H1 (cell line): ENCODE measurements around the gene PCDHA13.

ENCODE experiments used
- BCL11A ChIP-seq, 2 experiments: IDR thresholded peaks; one replicate each; pipeline ENCODE4 v1.6.1; 2011; ENCODE audit warnings: low read depth in 2 of 2, low read length in 2 of 2, mild to moderate bottlenecking in 2 of 2
- CTCF ChIP-seq, 3 experiments: IDR thresholded peaks; 1 replicate in 2 of 3; 2 replicates in 1 of 3; pipeline versions ENCODE4 v1.5.1 to v1.6.1; 2011; ENCODE audit warnings: low read length in 3 of 3, mild to moderate bottlenecking in 3 of 3, inconsistent platforms in 2 of 3, low read depth in 1 of 3, moderate library complexity in 1 of 3; ENCODE audit not compliant: insufficient read depth in 1 of 3; ENCODE audit errors: control extremely low read depth in 1 of 3

- TF ChIP-seq CTCF (IDR thresholded peaks at IDR 0.05; ENCODE audit: control extremely low read depth in 1 of 3, insufficient read depth in 1 of 3, low read depth in 1 of 3, low read length in 3 of 3) (peak; percentile 19 to 57 (median 52); a peak in 3 of 4 replicates), BCL11A (IDR thresholded peaks at IDR 0.05; ENCODE audit: low read depth in 2 of 2, low read length in 2 of 2) (no peak)
Observed at GRCh38 chr5:140881889-140882590, at the start of gene PCDHA13.
